NK-92 treated with Interleukin-12 subunit alpha and Interleukin-12 subunit beta, amount 100 ng/mL, for 24 hours (cell line): ENCODE data around the gene FOXO6.

ENCODE experiments used
- DNase-seq: peaks from one replicate; lab custom pipeline; 2025; lab: John Stamatoyannopoulos, UW

FOXO6 gene

GRCh38 chr1:41408691-41409090, 47.5 kb downstream of the FOXO6 start:
- no peak for DNase-seq

DNA sequence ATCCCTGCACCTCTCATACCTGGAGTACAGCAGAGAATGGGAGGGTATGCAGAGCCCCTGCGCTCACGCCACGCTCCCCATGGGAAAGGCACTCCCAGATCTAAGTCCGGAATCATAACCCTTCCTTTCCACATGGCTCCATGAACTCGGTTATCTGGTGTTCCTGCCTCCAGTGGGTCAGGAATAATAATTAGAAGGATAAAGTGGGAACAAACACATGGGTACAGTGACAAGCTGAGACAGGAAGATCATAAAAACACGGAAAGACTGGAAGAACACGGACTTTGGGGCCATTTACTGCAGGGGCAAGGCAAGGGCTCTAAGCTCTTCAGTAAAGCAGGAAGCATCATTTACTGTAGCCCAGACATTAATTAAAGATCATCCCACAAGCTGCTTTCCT, 48.6 kb downstream of the FOXO6 start:
- no peak for DNase-seq

- no peak for DNase-seq
These were observed 49.2 kb downstream of the FOXO6 start for GRCh38 chr1:41410462-41410861.

DNA sequence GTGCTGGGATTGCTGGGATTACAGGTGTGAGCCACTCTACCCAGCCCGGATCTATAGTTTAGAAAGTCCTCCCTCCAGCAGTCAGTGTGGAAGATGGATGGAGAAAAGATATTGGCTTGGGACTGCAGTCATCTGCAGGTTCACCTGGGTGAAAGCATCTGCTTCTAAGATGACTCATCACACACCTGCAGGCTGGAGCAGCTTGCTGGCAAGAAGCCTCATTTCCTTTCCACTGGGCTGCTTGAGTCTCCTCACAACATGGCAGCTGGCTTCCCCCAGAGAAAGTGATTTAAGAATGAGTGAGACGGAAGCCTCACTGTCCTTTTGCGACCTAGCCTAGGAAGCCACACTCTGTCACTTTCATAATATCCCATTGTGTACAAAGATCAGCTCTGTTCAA, 50.0 kb downstream of the FOXO6 start:
- no peak for DNase-seq

DNA sequence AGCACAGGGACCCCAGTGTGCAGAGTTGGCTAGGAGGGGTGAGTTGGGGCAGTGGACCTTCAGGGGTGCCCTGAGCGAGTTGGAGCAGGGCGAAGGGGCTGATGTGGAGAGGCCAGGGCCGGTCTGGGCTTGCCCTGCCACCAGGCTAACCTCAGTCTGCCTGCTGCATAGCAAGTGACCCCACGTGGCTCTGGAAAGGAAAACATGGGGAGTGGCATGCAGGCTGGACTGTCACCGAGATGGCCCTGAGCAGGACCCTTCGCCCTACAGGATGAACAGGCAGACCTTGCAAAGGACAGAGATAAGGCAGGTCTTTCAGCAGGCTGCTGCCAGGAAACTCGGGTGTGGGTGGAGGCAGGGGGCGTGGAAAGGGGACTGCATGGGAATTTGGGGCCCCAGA, 51.5 kb downstream of the FOXO6 start:
- DNase-seq: no peak

DNA sequence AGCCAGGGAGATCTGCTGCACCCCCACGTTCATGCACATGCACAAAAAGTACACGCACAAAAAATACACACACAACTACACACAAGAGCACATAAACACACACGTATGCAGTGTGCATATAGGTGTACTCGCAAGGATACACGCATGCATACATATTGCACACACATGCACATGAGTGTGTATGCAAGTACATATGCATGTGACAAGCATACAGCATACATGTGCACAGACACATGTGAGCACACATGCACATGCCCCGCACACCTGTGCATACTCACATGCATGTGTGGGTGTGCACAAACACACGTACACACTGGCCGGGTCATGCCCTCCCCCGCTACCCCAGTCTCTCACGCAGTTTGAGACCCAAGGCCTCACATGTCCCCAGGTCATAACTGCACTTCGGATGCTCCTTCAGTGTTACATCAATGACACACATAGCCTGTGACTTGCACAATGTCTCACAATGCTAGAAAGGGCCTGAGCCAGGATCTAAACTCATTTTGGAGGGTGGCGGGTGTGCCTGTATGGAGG, 52.6 kb downstream of the FOXO6 start:
- DNase-seq: no peak

- no peak for DNase-seq
These were observed 53.1 kb downstream of the FOXO6 start for GRCh38 chr1:41414296-41414695.

DNA sequence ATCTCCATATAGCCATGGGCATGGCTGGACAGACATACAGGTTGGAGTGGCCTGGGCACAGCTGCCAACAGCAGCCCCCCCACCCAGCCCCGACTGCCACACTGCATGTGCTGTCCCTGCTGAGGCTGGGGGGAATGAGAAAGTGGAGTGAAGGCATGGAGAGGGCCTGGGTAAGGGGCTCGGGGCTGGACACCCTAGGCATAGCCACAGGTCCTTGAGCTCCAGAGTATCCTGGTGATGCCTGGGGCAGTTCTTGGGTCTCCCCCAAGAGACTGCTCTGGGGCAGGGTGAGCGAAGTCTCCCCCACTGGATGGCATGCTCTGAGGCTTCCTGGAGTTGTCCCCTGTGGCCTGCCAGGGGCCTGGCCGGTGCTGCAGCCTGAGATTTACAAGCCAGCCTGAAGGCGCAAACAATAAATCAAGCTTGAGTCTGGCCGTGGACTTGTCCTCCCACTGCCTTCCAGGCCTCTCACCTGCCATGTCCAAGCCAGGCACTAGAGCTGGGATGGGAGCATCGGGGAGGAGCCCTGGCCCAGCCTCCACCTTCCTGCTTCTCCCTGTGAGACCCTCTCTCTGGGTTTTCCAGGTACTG, 53.6 kb downstream of the FOXO6 start:
- DNase-seq: no peak

GRCh38 chr1:41416081-41416480, 54.8 kb downstream of the FOXO6 start:
- no peak for DNase-seq

- peak; percentile 28 for DNase-seq
These were observed 55.5 kb downstream of the FOXO6 start for GRCh38 chr1:41416552-41417334.

DNA sequence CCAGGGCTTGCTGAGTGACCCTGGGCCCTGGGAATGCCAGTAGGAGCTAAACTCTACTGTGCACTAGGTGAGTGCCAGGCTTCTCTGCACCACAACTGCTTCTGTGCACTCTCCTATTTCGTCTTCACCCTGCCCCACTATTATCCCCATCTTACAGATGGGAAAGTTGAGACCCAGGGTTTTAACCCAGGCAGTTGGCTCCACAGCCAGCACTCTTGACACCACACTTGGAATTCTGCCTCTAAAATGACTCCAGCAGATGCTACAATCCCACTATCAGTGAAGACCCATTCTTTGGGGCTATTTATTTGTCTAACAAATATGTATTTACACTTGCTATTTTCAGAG, 56.1 kb downstream of the FOXO6 start:
- DNase-seq: no peak

- DNase-seq: no peak
These were observed 56.5 kb downstream of the FOXO6 start for GRCh38 chr1:41417746-41418145.

GRCh38 chr1:41418857-41419583, 57.8 kb downstream of the FOXO6 start:
- DNase-seq: no peak

DNA sequence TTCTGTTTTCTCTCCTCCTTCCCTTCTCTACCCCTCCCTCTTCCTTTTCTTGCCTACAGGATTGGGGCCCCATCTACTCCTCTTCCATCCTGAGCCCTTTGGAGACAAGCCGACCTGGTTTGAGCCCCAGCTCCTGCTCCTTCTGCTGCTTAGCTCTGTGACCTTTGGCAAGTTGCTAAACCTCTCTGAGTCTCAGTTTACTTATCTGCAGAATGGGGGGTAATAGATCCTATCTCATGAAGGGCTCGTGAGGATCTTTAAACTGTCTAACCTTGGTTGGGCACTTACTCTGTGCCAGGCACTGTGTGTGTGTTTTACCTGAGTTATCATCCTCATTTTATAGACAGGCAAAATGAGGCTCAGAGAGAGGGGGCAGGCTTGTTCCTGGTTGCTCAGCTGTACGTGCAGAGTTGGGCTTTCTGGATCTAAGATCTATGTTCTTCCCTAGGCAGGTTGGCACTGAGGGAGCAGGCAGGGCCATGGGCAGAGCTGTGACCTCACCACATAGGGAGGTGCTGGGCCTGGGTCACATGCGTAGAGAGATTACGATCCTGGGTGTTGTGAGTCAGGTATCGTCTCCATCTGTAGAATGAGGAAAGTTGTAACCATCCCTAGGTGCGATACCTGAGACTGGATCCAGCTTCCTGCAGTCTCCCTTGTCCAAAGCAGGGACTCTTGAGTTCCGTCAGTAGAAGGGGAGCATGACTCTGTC, 58.5 kb downstream of the FOXO6 start:
- DNase-seq: no peak

GRCh38 chr1:41420351-41420750, 59.1 kb downstream of the FOXO6 start:
- no peak for DNase-seq

GRCh38 chr1:41420860-41421259, 59.6 kb downstream of the FOXO6 start:
- no peak for DNase-seq

DNA sequence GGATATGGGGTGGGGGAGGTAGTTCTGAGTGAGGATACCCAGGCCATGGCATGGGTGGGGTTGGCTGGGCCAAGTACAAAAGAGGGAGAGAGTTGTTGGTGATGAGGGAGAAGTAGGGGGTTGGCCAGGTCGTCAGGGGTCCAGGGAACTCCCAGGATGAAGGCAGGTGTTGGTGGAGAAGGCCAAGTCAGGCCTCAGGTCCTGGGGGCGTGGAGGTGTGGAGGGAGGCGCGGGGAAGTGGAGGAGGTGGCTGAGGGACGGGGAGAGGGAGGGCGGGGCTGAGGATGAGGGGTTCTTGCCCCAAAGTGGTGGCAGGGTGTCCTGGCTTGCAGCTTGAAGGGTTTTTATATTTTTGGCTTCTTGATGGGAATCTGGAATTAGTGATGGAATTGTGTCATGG, 61.1 kb downstream of the FOXO6 start:
- DNase-seq: no peak

DNA sequence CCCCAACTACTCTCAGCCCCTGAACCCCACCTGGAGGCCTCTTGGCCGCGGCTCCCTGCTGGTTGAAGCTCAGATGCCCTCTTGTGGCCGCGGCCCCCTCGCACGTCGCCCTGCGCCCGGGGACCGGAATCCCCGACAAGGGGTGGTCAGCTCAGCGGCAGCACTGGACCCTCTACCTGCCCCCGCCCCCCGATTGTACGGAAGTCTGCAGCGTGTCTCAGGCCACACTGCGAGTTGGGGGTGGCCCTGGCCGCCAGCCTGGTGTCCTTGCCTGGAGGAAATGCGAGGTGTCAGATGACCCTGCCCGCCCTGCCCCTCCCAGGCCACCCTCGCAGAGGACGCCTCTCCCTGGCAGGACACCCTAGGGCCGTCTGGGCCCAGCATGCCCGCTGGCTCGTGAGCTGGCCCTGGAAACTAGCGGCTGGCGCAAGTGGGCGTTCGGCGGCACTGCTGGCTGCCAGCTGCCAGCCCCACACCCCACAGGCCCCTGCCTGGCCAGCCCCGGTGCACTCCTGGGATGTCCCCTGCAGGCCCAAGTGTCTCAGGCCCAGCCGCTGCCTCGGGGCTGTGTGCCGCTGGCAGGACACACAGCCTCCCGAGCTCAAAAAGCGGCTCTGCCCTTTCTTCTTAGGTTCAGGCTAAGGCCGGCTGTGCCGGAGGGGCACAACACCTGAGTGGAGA, 62.4 kb downstream of the FOXO6 start:
- DNase-seq: no peak

GRCh38 chr1:41424581-41425118, 63.4 kb downstream of the FOXO6 start:
- no peak for DNase-seq

- no peak for DNase-seq
These were observed 64.1 kb downstream of the FOXO6 start for GRCh38 chr1:41425369-41425768.

- DNase-seq: no peak
These were observed 65.1 kb downstream of the FOXO6 start for GRCh38 chr1:41426201-41426890.
